Stimulated activated CD8-positive, alpha-beta memory T cell treated with anti-CD3 and anti-CD28 coated beads, Interleukin-12 subunit alpha, Interleukin-12 subunit beta, amount 100 ng/mL, for 4 hours (primary cell): Measurements from ENCODE around the gene CPSF7.
"Not testable (repeated sequence)": the region's sequence is repeated elsewhere in the genome, so short reads cannot be mapped to it uniquely, and the experiment has no call there.

Source experiments
- DNase-seq: peaks from one replicate; pipeline ENCODE4 v3.0.0-alpha.2; 2020; ENCODE audit warnings: low read depth

CPSF7 gene

GRCh38 chr11:61429691-61430582, at the start of gene CPSF7, which contains the start of gene SDHAF2:
CPSF7 (minus strand) TSS chr11:61429975; CDS start chr11:61429235, 740 bp downstream.
SDHAF2 (plus strand) TSS chr11:61430124; CDS start chr11:61430147, 23 bp downstream.
- peak; percentile 98 for DNase-seq

- peak; percentile 25 for DNase-seq
Measured at GRCh38 chr11:61477727-61478148, 48.0 kb upstream of the CPSF7 start.

GRCh38 chr11:61477126-61477525, 47.4 kb upstream of the CPSF7 start:
- DNase-seq: no peak

- DNase-seq: no peak
Measured at GRCh38 chr11:61476371-61476770, 46.6 kb upstream of the CPSF7 start.

- DNase-seq: no peak
Measured at GRCh38 chr11:61475433-61475832, 45.7 kb upstream of the CPSF7 start.

GRCh38 chr11:61474013-61474643, 44.4 kb upstream of the CPSF7 start:
- DNase-seq: no peak

GRCh38 chr11:61473370-61474012, 43.7 kb upstream of the CPSF7 start:
- no peak for DNase-seq

- DNase-seq: no peak
Measured at GRCh38 chr11:61472868-61473267, 43.1 kb upstream of the CPSF7 start.

- DNase-seq: no peak
Measured at GRCh38 chr11:61472282-61472681, 42.5 kb upstream of the CPSF7 start.

- DNase-seq: no peak
Measured at GRCh38 chr11:61468002-61468401, 38.2 kb upstream of the CPSF7 start.

GRCh38 chr11:61467602-61468001, 37.8 kb upstream of the CPSF7 start:
- DNase-seq: not testable (repeated sequence)

GRCh38 chr11:61460986-61461385, 31.2 kb upstream of the CPSF7 start:
- no peak for DNase-seq

GRCh38 chr11:61460474-61460881, 30.7 kb upstream of the CPSF7 start:
- no peak for DNase-seq

- no peak for DNase-seq
Measured at GRCh38 chr11:61454520-61454919, 24.7 kb upstream of the CPSF7 start.

GRCh38 chr11:61453695-61454094, 23.9 kb upstream of the CPSF7 start:
- no peak for DNase-seq

- DNase-seq: no peak
Measured at GRCh38 chr11:61452825-61453224, 23.1 kb upstream of the CPSF7 start.

GRCh38 chr11:61448552-61448927, 18.8 kb upstream of the CPSF7 start:
- DNase-seq: no peak

GRCh38 chr11:61447601-61448551, 18.1 kb upstream of the CPSF7 start:
- no peak for DNase-seq

- peak; percentile 25 for DNase-seq
Measured at GRCh38 chr11:61446211-61446651, 16.5 kb upstream of the CPSF7 start.

- DNase-seq: no peak
Measured at GRCh38 chr11:61445516-61445915, 15.7 kb upstream of the CPSF7 start.

- no peak for DNase-seq
Measured at GRCh38 chr11:61442616-61443015, 12.8 kb upstream of the CPSF7 start.

- no peak for DNase-seq
Measured at GRCh38 chr11:61439615-61440014, 9.8 kb upstream of the CPSF7 start.
